T-cell (primary cell): ENCODE measurements around the gene ANKRD22. TPM values are rescaled to one million over a fixed set of nuclear protein-coding genes. Genes with fewer than 3 reads are reported as not detected.
"Not testable (repeated sequence)": the region's sequence is repeated elsewhere in the genome, so short reads cannot be mapped to it uniquely, and the experiment has no call there.

Source experiments
- ATAC-seq, 4 experiments: fragments of 200-7000 bp in 3 of 4; fragments of 150-1000 bp in 1 of 4; cut with Tn5 transposase; replicated peaks in 1 of 4; 1 replicate in 3 of 4; 2 replicates in 1 of 4; pipeline ENCODE4 v1.10.0; 2021; ENCODE audit warnings: moderate library complexity in 3 of 4, mild to moderate bottlenecking in 2 of 4, moderate number of reproducible peaks in 1 of 4
- CTCF ChIA-PET, 2 donors: fragments of 300-600 bp; sonication (Branson Sonifier 250); formaldehyde crosslinking; loops; one replicate each; lab custom pipeline; 2022; ENCODE audit warnings: antibody characterized with exemption in 2 of 2; lab: Charles Lee
- POLR2A ChIA-PET, 2 donors: fragments of 300-600 bp; sonication (Branson Sonifier 250); formaldehyde crosslinking; loops; one replicate each; lab custom pipeline; 2022; ENCODE audit warnings: antibody characterized with exemption in 2 of 2; lab: Charles Lee
- DNase-seq, 35 experiments: peaks; one replicate each; pipeline versions ENCODE4 v3.0.0 to v3.0.0-alpha.2; 2013 to 2023
- H3K27ac ChIP-seq: one replicate; pipeline ENCODE4 v1.5.1; 2013; ENCODE audit warnings: low read length
- H3K27me3 ChIP-seq, 2 experiments: replicated peaks in 1 of 2; 1 replicate in 1 of 2; 2 replicates in 1 of 2; pipeline versions ENCODE4 v1.6.1 to v1.7.0; 2013; ENCODE audit warnings: low read length in 1 of 2, mixed read lengths in 1 of 2; ENCODE audit not compliant: control insufficient read depth in 2 of 2, insufficient read depth in 2 of 2; ENCODE audit errors: extremely low read depth in 1 of 2
- H3K36me3 ChIP-seq, 2 donors: 1 replicate in 1 of 2; 2 replicates in 1 of 2; pipeline versions ENCODE4 v1.6.1 to v1.7.0; 2013; ENCODE audit warnings: low read length in 1 of 2; ENCODE audit not compliant: control insufficient read depth in 2 of 2, insufficient read depth in 1 of 2; ENCODE audit errors: extremely low read depth in 1 of 2
- H3K4me1 ChIP-seq, 2 experiments: 1 replicate in 1 of 2; 2 replicates in 1 of 2; pipeline versions ENCODE4 v1.6.1 to v1.7.0; 2013; ENCODE audit warnings: low read length in 2 of 2, mixed read lengths in 1 of 2; ENCODE audit not compliant: insufficient read depth in 2 of 2, control insufficient read depth in 1 of 2; ENCODE audit errors: extremely low read depth in 1 of 2
- H3K4me3 ChIP-seq, 2 donors: 1 replicate in 1 of 2; 2 replicates in 1 of 2; pipeline versions ENCODE4 v1.5.1 to v1.7.0; 2013; ENCODE audit warnings: mild to moderate bottlenecking in 2 of 2, low read length in 1 of 2, moderate library complexity in 1 of 2; ENCODE audit not compliant: control insufficient read depth in 1 of 2; ENCODE audit errors: extremely low read depth in 1 of 2
- H3K9me3 ChIP-seq: 2 replicates; pipeline ENCODE4 v1.7.0; 2013
- H3K27ac Mint-ChIP-seq, 2 donors: one replicate each; pipeline ENCODE4 v1.8.0; 2020 to 2021; ENCODE audit warnings: mild to moderate bottlenecking in 2 of 2, mixed read lengths in 2 of 2
- H3K27me3 Mint-ChIP-seq, 2 donors: one replicate each; pipeline ENCODE4 v1.8.0; 2021 to 2022; ENCODE audit warnings: mixed read lengths in 2 of 2
- H3K36me3 Mint-ChIP-seq: one replicate; pipeline ENCODE4 v1.8.0; 2021; ENCODE audit warnings: mixed read lengths
- H3K4me1 Mint-ChIP-seq, 3 donors: one replicate each; pipeline ENCODE4 v1.8.0; 2020 to 2022; ENCODE audit warnings: mixed read lengths in 3 of 3, mild to moderate bottlenecking in 1 of 3
- H3K4me3 Mint-ChIP-seq, 3 donors: one replicate each; pipeline ENCODE4 v1.8.0; 2020 to 2022; ENCODE audit warnings: mild to moderate bottlenecking in 3 of 3, mixed read lengths in 3 of 3, moderate library complexity in 3 of 3
- H3K9me3 Mint-ChIP-seq, 3 donors: one replicate each; pipeline ENCODE4 v1.8.0; 2020 to 2022; ENCODE audit warnings: mixed read lengths in 3 of 3
- WGBS: methylation state at CpG from one replicate; pipeline ENCODE4 v1.1.5; 2013; ENCODE audit warnings: missing lambda C conversion rate; ENCODE audit not compliant: insufficient coverage; 5-methylcytosine and 5-hydroxymethylcytosine counted together
- total RNA-seq, 35 experiments: library from RNA in 6 of 35; stranded (reverse) in 6 of 35; fragments of 120-200 nt in 1 of 35; gene quantifications; one replicate each; pipeline versions ENCODE4 v1.2.1 to v1.2.4 and lab custom pipeline; 2013 to 2026

ANKRD22 gene
- total RNA-seq, 5 donors from 2014 or later (not counting 1 experiment from before 2014, with no cell fraction given) = not detected

- no peaks in the 10 kb centered on the region for H3K36me3 Mint-ChIP-seq
- peaks cover 2 to 5% of the 10 kb centered on the region in 2 experiments for H3K4me1 ChIP-seq
- ChIA-PET POLR2A (no interaction called here), CTCF (interaction anchor here (0.6 to 5.6 kb wide), 5 partner anchors 12 to 96 kb away, joined by 3 to 101 read pairs (median 3); no protein-coding TSS in a partner anchor)
- H3K9me3 ChIP-seq = no peaks in the 10 kb centered on the region
- H3K27ac Mint-ChIP-seq = no peak overlapping the region
- WGBS = 86% methylated on average over 3 of the region's 5 CpGs
- H3K27me3 ChIP-seq = no peaks in the 10 kb centered on the region
- no peaks in the 10 kb centered on the region for H3K27me3 Mint-ChIP-seq
- H3K4me3 ChIP-seq = no peak overlapping the region
- ATAC-seq (no peak), DNase-seq (no peak)
- no peaks in the 10 kb centered on the region for H3K9me3 Mint-ChIP-seq
- no peak overlapping the region for H3K27ac ChIP-seq
- H3K4me3 Mint-ChIP-seq = no peak overlapping the region
- H3K4me1 Mint-ChIP-seq = peaks cover 1 to 4% (median 3%) of the 10 kb centered on the region in 3 donors
- no peaks in the 10 kb centered on the region for H3K36me3 ChIP-seq
Observed at GRCh38 chr10:88838766-88839350, 12.8 kb downstream of the ANKRD22 start.

- H3K9me3 ChIP-seq, H3K36me3 Mint-ChIP-seq, H3K36me3 ChIP-seq, H3K27ac Mint-ChIP-seq, H3K9me3 Mint-ChIP-seq, H3K27me3 ChIP-seq, ATAC-seq, H3K27me3 Mint-ChIP-seq, H3K27ac ChIP-seq, DNase-seq, H3K4me3 Mint-ChIP-seq, H3K4me3 ChIP-seq: not testable (repeated sequence)
- H3K4me1 ChIP-seq = peaks cover 10 to 16% of the 10 kb centered on the region in 2 experiments
- CTCF ChIA-PET = interaction anchor here (0.5 to 5.6 kb wide), 7 partner anchors 11 to 252 kb away, joined by 3 to 104 read pairs (median 15); partner anchors contain the start of genes ANKRD22 (in 1 of the 2) and STAMBPL1 (in 1 of the 2)
- peaks cover 13 to 16% (median 14%) of the 10 kb centered on the region in 3 donors for H3K4me1 Mint-ChIP-seq
- POLR2A ChIA-PET = interaction anchor here in 1 of 2 donors (0.6 kb wide), 1 partner anchor 49 kb away, joined by 4 read pairs; no protein-coding TSS in a partner anchor
Observed at GRCh38 chr10:88837632-88838031, 14.0 kb downstream of the ANKRD22 start.

DNA sequence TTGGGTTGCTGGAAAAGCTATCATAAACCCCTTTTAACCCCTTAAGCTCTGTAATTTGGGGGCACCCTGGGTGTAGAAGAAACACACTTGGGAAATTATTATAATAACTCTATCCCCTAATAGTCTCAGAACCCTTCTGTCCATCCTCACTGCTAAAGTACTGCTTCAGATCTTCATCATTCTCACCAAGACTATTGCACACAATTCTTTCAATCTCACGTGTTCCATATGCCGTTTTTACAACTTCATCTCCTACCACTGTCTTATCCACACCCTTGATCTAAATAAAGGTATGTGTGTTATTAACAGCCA is 15.8 kb downstream of the ANKRD22 start:
- Histone ChIP-seq H3K27ac (no peak overlapping the region), H3K36me3 (no peaks in the 10 kb centered on the region), H3K4me3 (no peak overlapping the region), H3K27me3 (no peaks in the 10 kb centered on the region), H3K9me3 (no peaks in the 10 kb centered on the region), H3K4me1 (peaks cover 15 to 31% of the 10 kb centered on the region in 2 experiments)
- CTCF ChIA-PET = interaction anchor here (0.6 to 5.6 kb wide), 39 partner anchors 9 to 382 kb away, joined by 3 to 104 read pairs (median 5); partner anchors contain the start of genes FAS (in 1 of the 2) and STAMBPL1 (in 1 of the 2)
- H3K27me3 Mint-ChIP-seq = no peaks in the 10 kb centered on the region
- no peak overlapping the region for H3K27ac Mint-ChIP-seq
- DNase-seq (no peak), ATAC-seq (peak in 1 of 4 experiments; percentile 13)
- peaks cover 24 to 29% (median 27%) of the 10 kb centered on the region in 3 donors for H3K4me1 Mint-ChIP-seq
- POLR2A ChIA-PET = interaction anchor here (0.5 to 1.3 kb wide), 4 partner anchors 9 to 787 kb away, joined by 3 to 4 read pairs (median 3); no protein-coding TSS in a partner anchor
- H3K9me3 Mint-ChIP-seq = no peaks in the 10 kb centered on the region
- H3K4me3 Mint-ChIP-seq = no peak overlapping the region
- WGBS = no CpG with 5 or more reads among the region's 2 CpGs
- no peaks in the 10 kb centered on the region for H3K36me3 Mint-ChIP-seq

DNA sequence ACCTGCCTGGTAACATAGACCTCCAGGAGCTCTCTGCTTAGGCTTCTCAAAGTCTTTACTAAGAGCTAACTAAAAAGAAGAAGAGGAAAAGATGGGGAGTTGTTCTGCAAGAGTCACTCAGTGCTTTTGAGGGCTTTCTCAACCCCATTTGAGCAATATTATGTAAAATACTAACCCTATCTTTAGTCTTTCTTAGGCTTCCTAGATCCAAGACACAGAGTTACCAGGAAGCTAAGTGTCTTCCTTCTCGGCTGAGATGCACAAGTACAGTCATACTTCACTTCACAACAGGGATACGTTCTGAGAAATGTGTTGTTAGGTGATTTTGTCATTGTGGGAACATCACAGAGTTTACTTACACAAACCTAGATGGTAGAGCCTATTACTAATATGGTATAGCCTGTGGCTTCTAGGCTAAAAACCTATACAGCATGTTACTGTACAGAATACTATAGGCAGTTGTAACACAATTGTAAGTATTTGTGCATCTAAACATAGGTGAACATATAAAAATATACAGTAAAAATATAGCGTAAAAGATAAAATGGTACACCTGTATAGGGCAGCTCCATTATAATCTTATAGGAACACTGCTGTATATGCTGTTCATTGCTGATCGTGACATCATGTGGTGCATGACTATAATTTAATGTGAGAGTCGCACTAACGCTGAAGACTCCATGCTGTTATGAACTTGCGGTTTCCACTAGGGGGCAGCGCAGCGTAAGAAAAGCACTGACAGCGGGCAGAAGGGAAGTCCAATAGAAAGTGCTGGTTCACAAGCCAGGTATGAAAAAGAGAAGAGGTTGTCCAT is 16.3 kb downstream of the ANKRD22 start:
- peaks cover 30 to 33% (median 31%) of the 10 kb centered on the region in 3 donors for H3K4me1 Mint-ChIP-seq
- H3K9me3 ChIP-seq = no peaks in the 10 kb centered on the region
- POLR2A ChIA-PET = interaction anchor here (0.5 to 1.3 kb wide), 4 partner anchors 10 to 461 kb away, joined by 3 to 4 read pairs (median 3); no protein-coding TSS in a partner anchor
- no peak overlapping the region for H3K27ac ChIP-seq
- peaks cover 20 to 37% of the 10 kb centered on the region in 2 experiments for H3K4me1 ChIP-seq
- no peak overlapping the region for H3K27ac Mint-ChIP-seq
- H3K27me3 Mint-ChIP-seq = no peaks in the 10 kb centered on the region
- ATAC-seq (peak; percentile 88 to 93 (median 90)), DNase-seq (peak; percentile 72 to 93 (median 83))
- 2% methylated on average over 4 of the region's 10 CpGs for WGBS
- no peaks in the 10 kb centered on the region for H3K36me3 ChIP-seq
- no peak overlapping the region for H3K4me3 Mint-ChIP-seq
- no peaks in the 10 kb centered on the region for H3K36me3 Mint-ChIP-seq
- no peak overlapping the region for H3K4me3 ChIP-seq
- CTCF ChIA-PET = interaction anchor here (0.5 to 5.6 kb wide), 47 partner anchors 8 to 557 kb away, joined by 3 to 104 read pairs (median 4); partner anchors contain the start of genes FAS (in 1 of the 2), IFIT1 (in 1 of the 2) and STAMBPL1 (in 1 of the 2)
- no peaks in the 10 kb centered on the region for H3K27me3 ChIP-seq
- no peaks in the 10 kb centered on the region for H3K9me3 Mint-ChIP-seq

- no peaks in the 10 kb centered on the region for H3K27me3 Mint-ChIP-seq
- WGBS = no CpG with 5 or more reads among the region's 2 CpGs
- CTCF ChIA-PET = interaction anchor here (0.6 to 5.6 kb wide), 9 partner anchors 12 to 160 kb away, joined by 3 to 104 read pairs (median 4); no protein-coding TSS in a partner anchor
- Histone ChIP-seq H3K4me1 (peaks cover 24 to 39% of the 10 kb centered on the region in 2 experiments), H3K4me3 (no peak overlapping the region), H3K27me3 (no peaks in the 10 kb centered on the region), H3K36me3 (no peaks in the 10 kb centered on the region), H3K9me3 (no peaks in the 10 kb centered on the region), H3K27ac (no peak overlapping the region)
- H3K9me3 Mint-ChIP-seq = no peaks in the 10 kb centered on the region
- ATAC-seq = peak in 1 of 4 experiments; percentile 21
- POLR2A ChIA-PET = no interaction called here
- H3K27ac Mint-ChIP-seq = peak overlapping the region; percentile 56 to 79
- H3K4me1 Mint-ChIP-seq = peaks cover 35 to 39% (median 39%) of the 10 kb centered on the region in 3 donors
- H3K4me3 Mint-ChIP-seq = no peak overlapping the region
- no peaks in the 10 kb centered on the region for H3K36me3 Mint-ChIP-seq
- peak in 1 of 35 experiments; percentile 13 for DNase-seq
Observed at GRCh38 chr10:88833723-88834122, 17.9 kb downstream of the ANKRD22 start.

- peaks cover 40 to 44% (median 44%) of the 10 kb centered on the region in 3 donors for H3K4me1 Mint-ChIP-seq
- Histone ChIP-seq H3K4me1 (peaks cover 24 to 39% of the 10 kb centered on the region in 2 experiments), H3K4me3 (no peak overlapping the region), H3K36me3 (no peaks in the 10 kb centered on the region), H3K9me3 (no peaks in the 10 kb centered on the region), H3K27me3 (no peaks in the 10 kb centered on the region), H3K27ac (no peak overlapping the region)
- H3K27ac Mint-ChIP-seq = peak overlapping the region; percentile 56
- H3K4me3 Mint-ChIP-seq = no peak overlapping the region
- no peaks in the 10 kb centered on the region for H3K27me3 Mint-ChIP-seq
- DNase-seq (no peak), ATAC-seq (no peak)
- H3K36me3 Mint-ChIP-seq = no peaks in the 10 kb centered on the region
- ChIA-PET CTCF (interaction anchor here (0.6 to 1.6 kb wide), 4 partner anchors 97 to 279 kb away, joined by 3 to 6 read pairs (median 4); no protein-coding TSS in a partner anchor), POLR2A (no interaction called here)
- WGBS = no CpG with 5 or more reads among the region's 2 CpGs
- no peaks in the 10 kb centered on the region for H3K9me3 Mint-ChIP-seq
Observed at GRCh38 chr10:88833156-88833555, 18.5 kb downstream of the ANKRD22 start.
